HT-29 (cell line): ENCODE results near the gene CAPSL. TPM values are rescaled to one million over a fixed set of nuclear protein-coding genes. Genes with fewer than 3 reads are reported as not detected.
"Not testable (repeated sequence)": the region's sequence is repeated elsewhere in the genome, so short reads cannot be mapped to it uniquely, and the experiment has no call there.

Source experiments
- DNase-seq: peaks from one replicate; pipeline ENCODE4 v3.0.0-alpha.2; 2015; ENCODE audit warnings: low spot score
- total RNA-seq: library from RNA; depleted of rRNA; stranded (reverse); fragments of >200 nt; shearing (Covaris generic); gene quantifications from 2 replicates; pipeline ENCODE4 v1.2.3, GENCODE V29; 2014

The CAPSL gene
- total RNA-seq, 1 experiment from 2014 or later, result not detected

DNA sequence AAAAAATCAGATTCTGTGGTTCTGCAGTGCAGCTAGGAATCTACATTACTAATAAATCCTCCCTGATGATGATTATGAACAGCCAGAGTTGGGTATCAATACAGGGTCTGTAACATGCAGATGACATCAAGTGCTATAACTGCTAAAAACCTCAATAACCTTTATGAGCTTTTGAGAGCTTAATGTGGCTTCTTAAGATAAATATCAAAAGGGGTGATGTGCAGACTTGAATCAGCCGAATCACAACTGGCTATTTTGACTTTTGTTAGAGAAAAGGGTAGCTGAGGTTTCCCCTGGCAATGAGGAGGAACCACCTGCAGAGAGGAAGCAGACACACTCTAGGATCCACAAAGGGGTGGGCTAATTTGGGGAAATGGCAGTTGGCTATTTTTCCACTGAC lies 30.2 kb downstream of the CAPSL start:
- no peak for DNase-seq

- no peak for DNase-seq
Measured at GRCh38 chr5:35904443-35905132, 33.8 kb downstream of the CAPSL start.

- no peak for DNase-seq
Measured at GRCh38 chr5:35903631-35904203, 34.7 kb downstream of the CAPSL start.

DNA sequence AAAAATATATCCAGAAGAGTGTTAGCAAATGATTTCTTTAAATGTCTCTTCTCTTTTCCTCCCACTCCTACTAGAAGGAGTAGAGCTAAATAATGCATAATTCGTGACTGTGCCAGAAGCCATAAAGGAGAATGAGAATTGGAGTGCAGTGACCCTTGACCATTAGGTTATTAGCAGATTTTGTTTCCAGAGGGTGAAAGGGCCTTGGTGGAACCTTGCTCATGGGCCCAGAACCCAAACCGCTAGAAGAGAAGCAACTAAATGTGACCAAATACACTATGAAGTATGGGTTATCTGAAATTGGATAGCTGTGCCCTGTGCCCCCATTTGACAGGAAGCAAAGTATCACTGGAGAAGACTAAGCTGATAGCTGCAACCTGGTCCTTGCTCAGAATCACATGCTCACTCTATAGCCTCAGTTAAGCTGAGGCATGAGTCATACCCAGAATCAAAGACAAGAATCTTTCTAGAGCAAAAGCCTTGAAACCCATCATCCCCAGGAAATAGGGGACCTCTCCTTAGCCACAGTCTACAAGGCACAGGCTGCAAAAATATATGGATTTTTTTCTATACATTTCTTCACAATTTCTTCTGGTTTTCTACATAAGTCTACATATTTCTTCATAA lies 36.3 kb downstream of the CAPSL start:
- no peak for DNase-seq

- no peak for DNase-seq
Measured at GRCh38 chr5:35900972-35901695, 37.3 kb downstream of the CAPSL start.

DNA sequence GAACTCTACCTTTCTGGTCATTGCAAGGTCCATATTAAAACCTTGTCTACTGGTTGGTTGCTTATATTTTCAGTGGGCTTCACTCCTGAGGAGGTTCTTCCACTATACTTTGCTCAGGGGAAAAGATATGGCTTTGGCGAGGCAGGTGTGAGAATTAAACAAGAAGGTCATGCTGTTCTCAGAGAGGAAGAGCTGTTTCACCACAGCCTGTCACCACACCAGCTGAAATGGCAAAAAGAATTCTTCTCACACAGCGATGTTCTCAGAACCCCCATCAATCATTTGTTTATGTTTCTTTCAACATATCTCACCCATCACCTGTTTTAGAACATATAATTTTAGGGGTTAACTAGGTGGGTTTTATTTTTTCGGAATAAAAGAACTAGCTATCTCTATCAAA lies 38.6 kb downstream of the CAPSL start:
- no peak for DNase-seq

- no peak for DNase-seq
Measured at GRCh38 chr5:35898952-35899660, 39.3 kb downstream of the CAPSL start.

- DNase-seq, result no peak
Measured at GRCh38 chr5:35894131-35894530, 44.3 kb downstream of the CAPSL start.

- DNase-seq, result not testable (repeated sequence)
Measured at GRCh38 chr5:35892799-35893198, 45.6 kb downstream of the CAPSL start.

GRCh38 chr5:35890021-35891020 lies 48.1 kb downstream of the CAPSL start:
- no peak for DNase-seq

- no peak for DNase-seq
Measured at GRCh38 chr5:35887321-35888100, 50.9 kb downstream of the CAPSL start.

- DNase-seq, result no peak
Measured at GRCh38 chr5:35886381-35886780, 52.0 kb downstream of the CAPSL start.

- no peak for DNase-seq
Measured at GRCh38 chr5:35884773-35885172, 53.6 kb downstream of the CAPSL start.

- no peak for DNase-seq
Measured at GRCh38 chr5:35884191-35884769, 54.1 kb downstream of the CAPSL start.

GRCh38 chr5:35881758-35882157 lies 56.7 kb downstream of the CAPSL start:
- DNase-seq, result no peak

DNA sequence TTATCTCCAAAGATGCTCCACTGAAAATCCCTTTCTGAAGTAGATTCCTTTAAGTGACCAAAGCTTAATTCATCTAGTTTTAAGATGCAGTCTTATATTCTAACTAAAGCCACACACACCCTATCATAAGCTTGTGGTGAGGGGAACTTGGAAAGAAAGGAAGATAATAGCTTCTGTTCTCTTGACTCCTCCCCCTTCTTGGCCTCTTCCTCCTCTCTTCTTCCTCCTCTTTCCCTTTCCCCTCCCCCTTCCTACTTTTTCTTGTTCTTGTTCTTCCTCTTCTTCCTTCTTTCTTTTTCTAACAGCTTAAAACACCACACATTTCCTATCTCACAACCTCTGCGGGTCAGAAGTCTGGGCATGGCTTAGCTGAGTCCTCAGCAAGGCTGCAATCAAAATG lies 58.3 kb downstream of the CAPSL start:
- DNase-seq, result no peak

DNA sequence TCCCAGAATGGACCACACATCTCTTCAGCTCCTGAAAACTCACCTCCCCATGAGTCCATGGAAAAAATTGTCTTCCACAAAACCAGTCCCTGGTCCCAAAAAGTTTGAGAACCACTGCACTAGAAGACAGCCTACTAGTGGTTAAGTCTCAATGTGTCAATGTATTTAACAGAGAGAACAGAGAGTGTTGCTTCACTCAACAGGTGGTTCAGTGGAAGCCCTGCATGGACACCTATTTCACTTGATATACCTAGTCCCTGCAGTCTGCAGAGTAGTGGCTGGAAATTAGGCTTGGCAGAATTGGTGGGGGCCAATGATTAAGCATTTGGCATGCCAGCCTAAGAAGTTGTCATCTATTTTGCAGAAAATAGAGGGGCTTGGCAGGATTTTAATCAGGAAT lies 58.8 kb downstream of the CAPSL start:
- DNase-seq, result no peak

GRCh38 chr5:35879096-35879495 lies 59.3 kb downstream of the CAPSL start:
- DNase-seq, result no peak

- no peak for DNase-seq
Measured at GRCh38 chr5:35878079-35878478, 60.3 kb downstream of the CAPSL start.
